Hematopoietic multipotent progenitor cell (in vitro differentiated cells): Measurements from ENCODE around the gene NAXD. TPM values are rescaled to one million over a fixed set of nuclear protein-coding genes. Genes with fewer than 3 reads are reported as not detected.
"Not testable (repeated sequence)": the region's sequence is repeated elsewhere in the genome, so short reads cannot be mapped to it uniquely, and the experiment has no call there.

ENCODE experiments used
- DNase-seq, 3 donors: peaks; one replicate each; pipeline ENCODE4 v3.0.0-alpha.2; 2011 to 2015; ENCODE audit warnings: low read depth in 2 of 3, low spot score in 2 of 3
- total RNA-seq: library from RNA; depleted of rRNA; stranded (reverse); fragments of >200 nt; gene quantifications from one replicate; pipeline ENCODE4 v1.2.3, GENCODE V29; 2012

NAXD gene
- total RNA-seq, 1 donor: 12.1 TPM

GRCh38 chr13:110627761-110628476, 12.6 kb downstream of the NAXD start:
- DNase-seq: no peak

GRCh38 chr13:110628477-110628793, 13.1 kb downstream of the NAXD start:
- no peak for DNase-seq

- no peak for DNase-seq
Measured at GRCh38 chr13:110628952-110629701, 13.8 kb downstream of the NAXD start.

- no peak for DNase-seq
Measured at GRCh38 chr13:110629735-110630134, 14.4 kb downstream of the NAXD start.

- no peak for DNase-seq
Measured at GRCh38 chr13:110630566-110631119, 15.3 kb downstream of the NAXD start.

GRCh38 chr13:110632255-110632654, 16.9 kb downstream of the NAXD start:
- not testable (repeated sequence) for DNase-seq

- DNase-seq: no peak
Measured at GRCh38 chr13:110633776-110634175, 18.4 kb downstream of the NAXD start.

GRCh38 chr13:110634558-110634957, 19.2 kb downstream of the NAXD start:
- DNase-seq: no peak

GRCh38 chr13:110635405-110636002, 20.2 kb downstream of the NAXD start:
- DNase-seq: no peak

- no peak for DNase-seq
Measured at GRCh38 chr13:110636053-110636475, 20.7 kb downstream of the NAXD start.

- no peak for DNase-seq
Measured at GRCh38 chr13:110636701-110637201, 21.4 kb downstream of the NAXD start.

GRCh38 chr13:110637275-110637674, 21.9 kb downstream of the NAXD start:
- no peak for DNase-seq

GRCh38 chr13:110637747-110638146, 22.4 kb downstream of the NAXD start:
- no peak for DNase-seq

GRCh38 chr13:110638257-110638656, 22.9 kb downstream of the NAXD start:
- DNase-seq: no peak

- no peak for DNase-seq
Measured at GRCh38 chr13:110638814-110639806, 23.8 kb downstream of the NAXD start.

- DNase-seq: no peak
Measured at GRCh38 chr13:110639935-110640334, 24.6 kb downstream of the NAXD start.

- DNase-seq: no peak
Measured at GRCh38 chr13:110640591-110641029, 25.3 kb downstream of the NAXD start.

GRCh38 chr13:110641055-110642015, 26.0 kb downstream of the NAXD start:
- no peak for DNase-seq
